ENCODE measurements around the gene KDM4C.

DNA sequence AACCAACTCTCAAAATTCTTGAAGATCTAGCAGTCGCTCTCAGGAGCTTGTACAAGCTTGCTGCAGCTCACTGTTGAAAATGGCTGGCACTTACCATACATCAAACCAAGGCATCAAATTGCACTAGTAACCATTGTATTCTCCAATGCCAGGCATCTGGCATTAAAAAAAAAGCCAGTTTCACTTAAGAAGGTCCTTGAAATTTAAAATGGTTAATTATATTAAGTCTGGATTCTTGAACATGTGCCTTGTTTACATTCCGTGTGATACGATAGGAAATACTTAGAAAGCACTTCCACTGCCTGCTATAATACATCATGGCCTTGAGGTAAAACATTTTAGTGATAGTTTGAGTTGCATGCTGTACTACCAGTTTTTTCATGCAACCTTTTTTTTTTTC lies 300.7 kb downstream of the KDM4C start:
- TF ChIP-seq, protein P1, sequence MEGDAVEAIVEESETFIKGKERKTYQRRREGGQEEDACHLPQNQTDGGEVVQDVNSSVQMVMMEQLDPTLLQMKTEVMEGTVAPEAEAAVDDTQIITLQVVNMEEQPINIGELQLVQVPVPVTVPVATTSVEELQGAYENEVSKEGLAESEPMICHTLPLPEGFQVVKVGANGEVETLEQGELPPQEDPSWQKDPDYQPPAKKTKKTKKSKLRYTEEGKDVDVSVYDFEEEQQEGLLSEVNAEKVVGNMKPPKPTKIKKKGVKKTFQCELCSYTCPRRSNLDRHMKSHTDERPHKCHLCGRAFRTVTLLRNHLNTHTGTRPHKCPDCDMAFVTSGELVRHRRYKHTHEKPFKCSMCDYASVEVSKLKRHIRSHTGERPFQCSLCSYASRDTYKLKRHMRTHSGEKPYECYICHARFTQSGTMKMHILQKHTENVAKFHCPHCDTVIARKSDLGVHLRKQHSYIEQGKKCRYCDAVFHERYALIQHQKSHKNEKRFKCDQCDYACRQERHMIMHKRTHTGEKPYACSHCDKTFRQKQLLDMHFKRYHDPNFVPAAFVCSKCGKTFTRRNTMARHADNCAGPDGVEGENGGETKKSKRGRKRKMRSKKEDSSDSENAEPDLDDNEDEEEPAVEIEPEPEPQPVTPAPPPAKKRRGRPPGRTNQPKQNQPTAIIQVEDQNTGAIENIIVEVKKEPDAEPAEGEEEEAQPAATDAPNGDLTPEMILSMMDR (conservative IDR thresholded peaks at IDR 0.05 in 1 of 2, IDR thresholded peaks at IDR 0.05 in 1 of 2; ENCODE audit: low read depth in 1 of 2, low read length in 2 of 2) = no peak
- no peak for TF ChIP-seq EZH2 (IDR thresholded peaks at IDR 0.05; ENCODE audit: low read length, missing control alignments)
